Neural progenitor cell (in vitro differentiated cells): Measurements from ENCODE around the gene SFMBT1. TPM values are rescaled to one million over a fixed set of nuclear protein-coding genes. Genes with fewer than 3 reads are reported as not detected.
A peak's percentile ranks its signal among the peaks of the same experiment; 100 is the strongest.
"Not testable (repeated sequence)": the region's sequence is repeated elsewhere in the genome, so short reads cannot be mapped to it uniquely, and the experiment has no call there.

Experiments used
- DNase-seq: peaks from one replicate; pipeline ENCODE4 v3.0.0-alpha.2; 2016; ENCODE audit warnings: low spot score
- H2AFZ ChIP-seq: fragments of 200-600 bp; sonication (generic); replicated peaks from 2 replicates; pipeline ENCODE4 v1.6.1; 2016; ENCODE audit warnings: antibody characterized with exemption
- H3F3A ChIP-seq: fragments of 200-600 bp; sonication (generic); 2 replicates; pipeline ENCODE4 v1.6.1; 2016; ENCODE audit warnings: antibody characterized with exemption, low read depth
- H3K27ac ChIP-seq: fragments of 200-600 bp; sonication (generic); 2 replicates; pipeline ENCODE4 v1.5.1; 2016; ENCODE audit warnings: mild to moderate bottlenecking
- H3K27me3 ChIP-seq: fragments of 200-600 bp; sonication (generic); 2 replicates; pipeline ENCODE4 v1.6.1; 2016; ENCODE audit warnings: mild to moderate bottlenecking, moderate library complexity
- H3K36me3 ChIP-seq: fragments of 200-600 bp; sonication (generic); 2 replicates; pipeline ENCODE4 v1.5.1; 2016
- H3K4me1 ChIP-seq: fragments of 200-600 bp; sonication (generic); 2 replicates; pipeline ENCODE4 v1.6.1; 2016; ENCODE audit warnings: mixed run types
- H3K4me2 ChIP-seq: fragments of 200-600 bp; sonication (generic); 2 replicates; pipeline ENCODE4 v1.6.1; 2016
- H3K4me3 ChIP-seq: fragments of 200-600 bp; sonication (generic); 2 replicates; pipeline ENCODE4 v1.5.1; 2016
- H3K79me2 ChIP-seq: fragments of 200-600 bp; sonication (generic); 2 replicates; pipeline ENCODE4 v1.6.1; 2016; ENCODE audit warnings: low read depth
- H3K9ac ChIP-seq: fragments of 200-600 bp; sonication (generic); 2 replicates; pipeline ENCODE4 v1.6.1; 2016
- H3K9me3 ChIP-seq: fragments of 200-600 bp; sonication (generic); 2 replicates; pipeline ENCODE4 v1.5.1; 2016; ENCODE audit warnings: low read depth
- H4K20me1 ChIP-seq: fragments of 200-600 bp; sonication (generic); 2 replicates; pipeline ENCODE4 v1.6.1; 2016; ENCODE audit warnings: low read depth
- H3K27ac Mint-ChIP-seq: 3 replicates; pipeline ENCODE4 v1.8.0; 2021; ENCODE audit warnings: mixed read lengths
- H3K27me3 Mint-ChIP-seq: 2 replicates; pipeline ENCODE4 v1.8.0; 2022; ENCODE audit warnings: low read depth, mild to moderate bottlenecking, inconsistent platforms, moderate library complexity, mixed read lengths; ENCODE audit not compliant: insufficient read depth
- H3K36me3 Mint-ChIP-seq: 3 replicates; pipeline ENCODE4 v1.8.0; 2021; ENCODE audit warnings: mixed read lengths
- H3K4me1 Mint-ChIP-seq: 3 replicates; pipeline ENCODE4 v1.8.0; 2021; ENCODE audit warnings: mixed read lengths
- H3K4me3 Mint-ChIP-seq: 3 replicates; pipeline ENCODE4 v1.8.0; 2021; ENCODE audit warnings: mild to moderate bottlenecking, moderate library complexity, mixed read lengths
- H3K9me3 Mint-ChIP-seq: 3 replicates; pipeline ENCODE4 v1.8.0; 2020; ENCODE audit warnings: mixed read lengths
- EZH2 ChIP-seq: fragments of 200-600 bp; sonication (generic); IDR thresholded peaks from 2 replicates; pipeline ENCODE4 v1.6.1; 2017; ENCODE audit warnings: antibody characterized with exemption, mild to moderate bottlenecking, moderate library complexity
- EZH2phosphoT487 ChIP-seq: fragments of 200-600 bp; sonication (generic); IDR thresholded peaks from 2 replicates; pipeline ENCODE4 v1.6.1; 2017; ENCODE audit warnings: antibody characterized with exemption
- total RNA-seq: library from RNA; depleted of rRNA; stranded (reverse); fragments of >200 nt; gene quantifications from 2 replicates; pipeline ENCODE4 v1.2.3, GENCODE V29; 2015; ENCODE audit warnings: low replicate concordance
- TF ChIP-seq, protein P1 (sequence below): fragments of 200-600 bp; sonication (generic); IDR thresholded peaks from 2 replicates; pipeline ENCODE4 v1.5.1; 2017; ENCODE audit warnings: antibody characterized with exemption, mild to moderate bottlenecking

The SFMBT1 gene
- total RNA-seq, 1 donor from 2014 or later, result 18.5 TPM

DNA sequence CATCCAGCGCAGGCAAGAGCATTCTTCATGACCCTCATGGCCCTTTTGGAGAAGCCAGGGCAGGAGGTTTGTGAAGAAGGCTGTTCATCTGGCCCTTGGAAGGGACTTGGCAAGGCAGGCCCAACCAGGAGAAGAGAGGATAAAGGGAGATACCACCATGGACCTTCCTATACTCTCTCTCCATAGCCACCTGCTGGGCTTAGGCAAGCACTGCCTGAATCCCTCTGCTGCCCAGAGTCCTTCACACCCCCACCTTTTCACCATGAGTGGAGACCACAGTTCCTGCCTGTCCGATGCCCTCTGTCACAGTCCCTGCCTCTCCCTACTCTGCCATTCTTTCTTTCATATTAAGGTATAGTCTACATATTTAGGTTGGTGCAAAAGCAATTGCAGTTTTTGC, 10.6 kb upstream of the SFMBT1 start:
- Histone ChIP-seq H3K4me3 (no peak overlapping the region), H2AFZ (no peak overlapping the region), H3F3A (no peaks in the 10 kb centered on the region), H3K36me3 (no peaks in the 10 kb centered on the region), H3K4me1 (no peaks in the 10 kb centered on the region), H4K20me1 (no peaks in the 10 kb centered on the region), H3K27me3 (no peaks in the 10 kb centered on the region), H3K9me3 (no peaks in the 10 kb centered on the region), H3K27ac (no peak overlapping the region), H3K9ac (no peak overlapping the region), H3K79me2 (no peaks in the 10 kb centered on the region), H3K4me2 (no peak overlapping the region)
- Mint-ChIP-seq H3K27me3 (peaks cover 7% of the 10 kb centered on the region), H3K9me3 (no peaks in the 10 kb centered on the region), H3K4me3 (no peak overlapping the region), H3K4me1 (no peaks in the 10 kb centered on the region), H3K27ac (no peak overlapping the region), H3K36me3 (no peaks in the 10 kb centered on the region)
- TF ChIP-seq EZH2 (no peak), EZH2phosphoT487 (no peak)
- TF ChIP-seq, protein P1, sequence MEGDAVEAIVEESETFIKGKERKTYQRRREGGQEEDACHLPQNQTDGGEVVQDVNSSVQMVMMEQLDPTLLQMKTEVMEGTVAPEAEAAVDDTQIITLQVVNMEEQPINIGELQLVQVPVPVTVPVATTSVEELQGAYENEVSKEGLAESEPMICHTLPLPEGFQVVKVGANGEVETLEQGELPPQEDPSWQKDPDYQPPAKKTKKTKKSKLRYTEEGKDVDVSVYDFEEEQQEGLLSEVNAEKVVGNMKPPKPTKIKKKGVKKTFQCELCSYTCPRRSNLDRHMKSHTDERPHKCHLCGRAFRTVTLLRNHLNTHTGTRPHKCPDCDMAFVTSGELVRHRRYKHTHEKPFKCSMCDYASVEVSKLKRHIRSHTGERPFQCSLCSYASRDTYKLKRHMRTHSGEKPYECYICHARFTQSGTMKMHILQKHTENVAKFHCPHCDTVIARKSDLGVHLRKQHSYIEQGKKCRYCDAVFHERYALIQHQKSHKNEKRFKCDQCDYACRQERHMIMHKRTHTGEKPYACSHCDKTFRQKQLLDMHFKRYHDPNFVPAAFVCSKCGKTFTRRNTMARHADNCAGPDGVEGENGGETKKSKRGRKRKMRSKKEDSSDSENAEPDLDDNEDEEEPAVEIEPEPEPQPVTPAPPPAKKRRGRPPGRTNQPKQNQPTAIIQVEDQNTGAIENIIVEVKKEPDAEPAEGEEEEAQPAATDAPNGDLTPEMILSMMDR, result peak; percentile 20
- no peak for DNase-seq

GRCh38 chr3:53054233-53054632, 8.4 kb upstream of the SFMBT1 start:
- H2AFZ ChIP-seq, H3K4me1 ChIP-seq, H3F3A ChIP-seq, H3K36me3 ChIP-seq, H3K27me3 ChIP-seq, H3K4me3 ChIP-seq, H3K4me3 Mint-ChIP-seq, H3K9ac ChIP-seq, H3K9me3 Mint-ChIP-seq, H3K9me3 ChIP-seq, DNase-seq, H3K27ac Mint-ChIP-seq, H4K20me1 ChIP-seq, H3K4me1 Mint-ChIP-seq, H3K27ac ChIP-seq, H3K36me3 Mint-ChIP-seq, H3K4me2 ChIP-seq, H3K79me2 ChIP-seq: not testable (repeated sequence)
- peaks cover 12% of the 10 kb centered on the region for H3K27me3 Mint-ChIP-seq

GRCh38 chr3:53051929-53052328, 6.1 kb upstream of the SFMBT1 start:
- no peak overlapping the region for H3K27ac Mint-ChIP-seq

GRCh38 chr3:53049987-53050386, 4.1 kb upstream of the SFMBT1 start:
- H3K27me3 Mint-ChIP-seq, result peaks cover 21% of the 10 kb centered on the region

More at GRCh38 chr3:53051929-53052328, 6.1 kb upstream of the SFMBT1 start:
- H3F3A ChIP-seq, result peaks cover 12% of the 10 kb centered on the region
- no peak overlapping the region for H3K27ac ChIP-seq
- peaks cover 20% of the 10 kb centered on the region for H3K27me3 ChIP-seq
- peaks cover 20% of the 10 kb centered on the region for H3K27me3 Mint-ChIP-seq
- H3K36me3 ChIP-seq, result no peaks in the 10 kb centered on the region
- H3K4me1 Mint-ChIP-seq, result peaks cover 2% of the 10 kb centered on the region
- H4K20me1 ChIP-seq, result no peaks in the 10 kb centered on the region
- no peak for DNase-seq
- H3K9ac ChIP-seq, result no peak overlapping the region
- H3K9me3 Mint-ChIP-seq, result no peaks in the 10 kb centered on the region
- H3K9me3 ChIP-seq, result no peaks in the 10 kb centered on the region
- no peak overlapping the region for H2AFZ ChIP-seq
- H3K4me1 ChIP-seq, result no peaks in the 10 kb centered on the region
- no peak overlapping the region for H3K4me3 ChIP-seq
- no peak overlapping the region for H3K4me3 Mint-ChIP-seq
- TF ChIP-seq EZH2phosphoT487 (no peak), EZH2 (no peak)
- TF ChIP-seq, protein P1, result no peak
- H3K4me2 ChIP-seq, result no peak overlapping the region
- no peaks in the 10 kb centered on the region for H3K79me2 ChIP-seq
- no peaks in the 10 kb centered on the region for H3K36me3 Mint-ChIP-seq

More at GRCh38 chr3:53049987-53050386, 4.1 kb upstream of the SFMBT1 start:
- H3K4me3 ChIP-seq, result no peak overlapping the region
- no peaks in the 10 kb centered on the region for H3K4me1 ChIP-seq
- no peaks in the 10 kb centered on the region for H3K36me3 ChIP-seq
- H3K9ac ChIP-seq, result no peak overlapping the region
- H3F3A ChIP-seq, result peaks cover 24% of the 10 kb centered on the region
- H3K27ac ChIP-seq, result no peak overlapping the region
- H2AFZ ChIP-seq, result no peak overlapping the region
- peaks cover 33% of the 10 kb centered on the region for H3K27me3 ChIP-seq
- no peak overlapping the region for H3K27ac Mint-ChIP-seq
- no peaks in the 10 kb centered on the region for H3K36me3 Mint-ChIP-seq
- H3K4me1 Mint-ChIP-seq, result peaks cover 2% of the 10 kb centered on the region
- H4K20me1 ChIP-seq, result no peaks in the 10 kb centered on the region
- no peaks in the 10 kb centered on the region for H3K9me3 ChIP-seq
- no peaks in the 10 kb centered on the region for H3K9me3 Mint-ChIP-seq
- TF ChIP-seq EZH2 (no peak), EZH2phosphoT487 (no peak)
- TF ChIP-seq, protein P1, result no peak
- DNase-seq, result no peak
- H3K4me2 ChIP-seq, result no peak overlapping the region
- H3K79me2 ChIP-seq, result no peaks in the 10 kb centered on the region
- H3K4me3 Mint-ChIP-seq, result no peak overlapping the region
